ENCODE data around the gene BRD4.
"Not testable (repeated sequence)": the region's sequence is repeated elsewhere in the genome, so short reads cannot be mapped to it uniquely, and the experiment has no call there.

The BRD4 gene

GRCh38 chr19:15371119-15371518 lies 38.8 kb upstream of the BRD4 start:
- no peak for DNase-seq (ENCODE audit: low read depth)
- TF ChIP-seq CTCF (conservative IDR thresholded peaks at IDR 0.05; ENCODE audit: control insufficient read depth, insufficient read depth, low read depth, low read length) = no peak
- H3K4me3 ChIP-seq (ENCODE audit: control insufficient read depth, low read depth, low read length) = no peak overlapping the region

GRCh38 chr19:15369594-15369891 lies 37.2 kb upstream of the BRD4 start:
- no peak for TF ChIP-seq CTCF (conservative IDR thresholded peaks at IDR 0.05; ENCODE audit: control insufficient read depth, insufficient read depth, low read depth, low read length)
- DNase-seq (ENCODE audit: low read depth) = no peak
- H3K4me3 ChIP-seq (ENCODE audit: control insufficient read depth, low read depth, low read length) = no peak overlapping the region

- no peak for DNase-seq (ENCODE audit: low read depth)
- no peak for TF ChIP-seq CTCF (conservative IDR thresholded peaks at IDR 0.05; ENCODE audit: control insufficient read depth, insufficient read depth, low read depth, low read length)
- no peak overlapping the region for H3K4me3 ChIP-seq (ENCODE audit: control insufficient read depth, low read depth, low read length)
Measured at GRCh38 chr19:15368798-15369593, 36.7 kb upstream of the BRD4 start.

GRCh38 chr19:15368051-15368632 lies 35.8 kb upstream of the BRD4 start:
- H3K4me3 ChIP-seq (ENCODE audit: control insufficient read depth, low read depth, low read length) = no peak overlapping the region
- TF ChIP-seq CTCF (conservative IDR thresholded peaks at IDR 0.05; ENCODE audit: control insufficient read depth, insufficient read depth, low read depth, low read length) = no peak
- DNase-seq (ENCODE audit: low read depth) = no peak

GRCh38 chr19:15367439-15367838 lies 35.1 kb upstream of the BRD4 start:
- no peak for TF ChIP-seq CTCF (conservative IDR thresholded peaks at IDR 0.05; ENCODE audit: control insufficient read depth, insufficient read depth, low read depth, low read length)
- DNase-seq (ENCODE audit: low read depth) = no peak
- no peak overlapping the region for H3K4me3 ChIP-seq (ENCODE audit: control insufficient read depth, low read depth, low read length)

- DNase-seq (ENCODE audit: low read depth) = no peak
- no peak overlapping the region for H3K4me3 ChIP-seq (ENCODE audit: control insufficient read depth, low read depth, low read length)
- no peak for TF ChIP-seq CTCF (conservative IDR thresholded peaks at IDR 0.05; ENCODE audit: control insufficient read depth, insufficient read depth, low read depth, low read length)
Measured at GRCh38 chr19:15365264-15365663, 32.9 kb upstream of the BRD4 start.

GRCh38 chr19:15363791-15364190 lies 31.5 kb upstream of the BRD4 start:
- H3K4me3 ChIP-seq (ENCODE audit: control insufficient read depth, low read depth, low read length) = not testable (repeated sequence)
- peak; percentile 42 for DNase-seq (ENCODE audit: low read depth)

GRCh38 chr19:15363048-15363447 lies 30.7 kb upstream of the BRD4 start:
- H3K4me3 ChIP-seq (ENCODE audit: control insufficient read depth, low read depth, low read length); DNase-seq (ENCODE audit: low read depth): not testable (repeated sequence)

GRCh38 chr19:15360015-15360414 lies 27.7 kb upstream of the BRD4 start:
- not testable (repeated sequence) for DNase-seq (ENCODE audit: low read depth); H3K4me3 ChIP-seq (ENCODE audit: control insufficient read depth, low read depth, low read length)

Data from fibroblast of mammary gland (primary cell).